HepG2 (cell line): ENCODE results near the gene UBE3A. TPM values are rescaled to one million over a fixed set of nuclear protein-coding genes. Genes with fewer than 3 reads are reported as not detected.

ENCODE experiments used
- AFF4 ChIP-seq: sonication (generic); formaldehyde crosslinking; IDR thresholded peaks from 2 replicates; pipeline ENCODE4 v1.4.0; 2020; ENCODE audit warnings: missing genetic modification reagents
- ATF1 ChIP-seq: IDR thresholded peaks from 2 replicates; pipeline ENCODE4 v1.6.1; 2016; ENCODE audit warnings: mild to moderate bottlenecking, control low read depth
- ATF5 ChIP-seq: sonication (generic); formaldehyde crosslinking; IDR thresholded peaks from 2 replicates; pipeline ENCODE4 v1.4.0; 2020; ENCODE audit warnings: mild to moderate bottlenecking, low read depth, missing genetic modification reagents
- BCL3 ChIP-seq: sonication (generic); formaldehyde crosslinking; IDR thresholded peaks from 2 replicates; pipeline ENCODE4 v1.5.1; 2020; ENCODE audit warnings: mild to moderate bottlenecking, missing genetic modification reagents, moderate library complexity
- EED ChIP-seq: sonication (generic); formaldehyde crosslinking; IDR thresholded peaks from 2 replicates; pipeline ENCODE4 v1.5.0; 2020; ENCODE audit warnings: mild to moderate bottlenecking, missing genetic modification reagents
- FOSL2 ChIP-seq: sonication (generic); formaldehyde crosslinking; IDR thresholded peaks from 2 replicates; pipeline ENCODE4 v1.4.0; 2020; ENCODE audit warnings: missing genetic modification reagents
- KLF16 ChIP-seq, 2 experiments: sonication (generic) in 1 of 2; formaldehyde crosslinking in 1 of 2; IDR thresholded peaks; 2 replicates each; pipeline versions ENCODE4 v1.6.1 to v1.8.0; 2016 to 2023; ENCODE audit warnings: missing genetic modification reagents in 2 of 2, missing compliant biosample characterization in 1 of 2
- KMT2A ChIP-seq: sonication (generic); formaldehyde crosslinking; IDR thresholded peaks from 2 replicates; pipeline ENCODE4 v1.4.0; 2020; ENCODE audit warnings: missing genetic modification reagents
- NR2C2 ChIP-seq: sonication (generic); formaldehyde crosslinking; IDR thresholded peaks from 2 replicates; pipeline ENCODE4 v1.4.0; 2020; ENCODE audit warnings: missing genetic modification reagents, mild to moderate bottlenecking, moderate library complexity, borderline replicate concordance
- RFXAP ChIP-seq: sonication (generic); formaldehyde crosslinking; IDR thresholded peaks from 2 replicates; pipeline ENCODE4 v1.4.0; 2020; ENCODE audit warnings: missing genetic modification reagents, borderline replicate concordance
- TBX2 ChIP-seq: sonication (generic); formaldehyde crosslinking; IDR thresholded peaks from 2 replicates; pipeline ENCODE4 v1.5.0; 2020; ENCODE audit warnings: missing genetic modification reagents, mild to moderate bottlenecking, borderline replicate concordance
- TEAD2 ChIP-seq: sonication (generic); formaldehyde crosslinking; IDR thresholded peaks from 2 replicates; pipeline ENCODE4 v1.9.0; 2021; ENCODE audit warnings: missing genetic modification reagents
- ZBTB34 ChIP-seq: sonication (generic); formaldehyde crosslinking; IDR thresholded peaks from 2 replicates; pipeline ENCODE4 v1.8.0; 2022; ENCODE audit warnings: mild to moderate bottlenecking, missing genetic modification reagents
- ZNF276 ChIP-seq: sonication (generic); formaldehyde crosslinking; IDR thresholded peaks from 2 replicates; pipeline ENCODE4 v1.4.0; 2020; ENCODE audit warnings: mild to moderate bottlenecking, low read depth, missing genetic modification reagents
- ZNF430 ChIP-seq: sonication (generic); formaldehyde crosslinking; IDR thresholded peaks from 2 replicates; pipeline ENCODE4 v1.9.0; 2021; ENCODE audit warnings: mild to moderate bottlenecking, missing genetic modification reagents
- ZNF605 ChIP-seq: sonication (generic); formaldehyde crosslinking; IDR thresholded peaks from 2 replicates; pipeline ENCODE4 v1.8.0; 2022; ENCODE audit warnings: mild to moderate bottlenecking, missing genetic modification reagents
- ZNF703 ChIP-seq: sonication (generic); formaldehyde crosslinking; IDR thresholded peaks from 2 replicates; pipeline ENCODE4 v1.5.1; 2020; ENCODE audit warnings: missing genetic modification reagents, mild to moderate bottlenecking, moderate library complexity, borderline replicate concordance
- ZNF782 ChIP-seq: sonication (generic); formaldehyde crosslinking; IDR thresholded peaks from 2 replicates; pipeline ENCODE4 v1.4.0; 2020; ENCODE audit warnings: missing genetic modification reagents, mild to moderate bottlenecking, borderline replicate concordance
- polyA plus RNA-seq, 8 experiments: library from polyadenylated mRNA; depleted of rRNA in 3 of 8; stranded (reverse) in 7 of 8; unstranded in 1 of 8; fragments of >200 nt; fragmentation: Illumina TruSeq in 4 of 8; extraction: Trizol in 4 of 8; gene quantifications; 2 replicates each; pipeline versions ENCODE4 v1.2.1 to v1.2.3, GENCODE V29; 2011 to 2016; ENCODE audit warnings: low read depth in 4 of 8, missing spikeins in 1 of 8, mixed read lengths in 1 of 8; ENCODE audit not compliant: insufficient read depth in 1 of 8
- total RNA-seq, 5 experiments: library from RNA; depleted of rRNA; stranded (reverse); fragments of >200 nt; fragmentation: Illumina TruSeq; extraction: Trizol; gene quantifications; 2 replicates each; pipeline ENCODE4 v1.2.3, GENCODE V29; 2016; ENCODE audit warnings: low read depth in 1 of 5
- TF ChIP-seq, protein P1 (sequence below): sonication (generic); formaldehyde crosslinking; IDR thresholded peaks from 2 replicates; pipeline ENCODE4 v1.5.0; 2020; ENCODE audit warnings: mild to moderate bottlenecking, low read depth, missing genetic modification reagents, borderline replicate concordance

The UBE3A gene
- total and polyA plus RNA-seq, 2 of the 13 experiments (the other 11 are each of a cell fraction or from before 2014, with no cell fraction given) = 17.3 to 80.5 TPM

DNA sequence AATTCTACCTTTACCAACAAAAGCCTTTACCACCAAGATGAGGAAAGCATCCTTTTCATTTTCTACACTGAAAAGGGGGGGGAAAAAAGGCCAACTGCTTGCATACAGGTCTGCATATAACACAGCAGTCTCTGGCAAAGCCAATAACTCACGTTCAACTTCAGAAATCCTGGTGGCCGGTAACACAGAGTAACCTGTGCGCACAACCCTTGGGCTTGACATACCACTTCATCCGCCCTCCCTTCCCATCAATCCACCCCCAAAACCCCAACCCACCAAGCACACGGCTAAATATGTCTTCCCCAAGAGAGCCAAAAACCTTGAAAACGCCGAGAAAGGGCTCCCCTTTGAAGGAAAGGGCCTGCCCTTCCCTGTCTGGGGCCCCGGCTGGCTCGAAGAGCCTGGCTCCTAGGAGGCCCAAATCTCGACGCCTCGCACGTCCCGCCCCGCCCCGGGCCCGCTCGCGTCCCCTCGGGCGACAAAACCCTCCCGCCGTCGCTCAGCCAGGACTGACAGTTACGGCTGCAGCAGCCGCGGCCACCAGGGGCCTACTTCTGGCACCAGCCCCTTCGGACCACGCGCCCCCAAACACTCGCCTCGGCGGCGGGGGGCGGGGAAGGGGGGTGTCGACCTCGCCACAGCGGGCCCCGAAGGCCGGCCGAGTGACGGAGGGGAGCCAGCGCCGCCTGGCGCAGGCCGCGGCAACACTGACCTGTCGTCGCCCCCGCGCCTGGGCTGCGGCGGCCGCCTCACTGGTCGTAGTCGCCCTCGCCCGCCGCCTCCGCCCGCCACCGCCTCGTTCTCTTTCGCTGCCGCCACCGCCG is 835 bp downstream of the UBE3A start (continued):
- TF ChIP-seq ATF5 (no peak), ZNF782 (no peak), ZNF430 (CRISPR knock-in tag) (no peak), ZBTB34 (CRISPR knock-in tag) (0 out of 2 replicates have a peak, but pooled peaks have one; percentile 2), ZNF703 (CRISPR knock-in tag) (no peak), BCL3 (no peak; the same call in 1 of the 2 replicates), KMT2A (no peak), NR2C2 (CRISPR knock-in tag) (no peak), EED (CRISPR knock-in tag) (peak; percentile 53; the same call in 1 of the 2 replicates), FOSL2 (no peak), KLF16 (CRISPR knock-in tag; IDR thresholded peaks at IDR 0.05) (no peak), ZNF605 (no peak), ATF1 (CRISPR knock-in tag) (no peak), ZNF276 (CRISPR knock-in tag) (no peak), RFXAP (CRISPR knock-in tag) (no peak), TEAD2 (CRISPR knock-in tag) (no peak), AFF4 (CRISPR knock-in tag) (no peak), TBX2 (peak; percentile 62; the same call in 1 of the 2 replicates)
- TF ChIP-seq, protein P1, sequence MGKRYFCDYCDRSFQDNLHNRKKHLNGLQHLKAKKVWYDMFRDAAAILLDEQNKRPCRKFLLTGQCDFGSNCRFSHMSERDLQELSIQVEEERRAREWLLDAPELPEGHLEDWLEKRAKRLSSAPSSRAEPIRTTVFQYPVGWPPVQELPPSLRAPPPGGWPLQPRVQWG (CRISPR knock-in tag) = no peak
